MM.1S (cell line): ENCODE results near the gene PHACTR1.

ENCODE experiments used
- DNase-seq: peaks from one replicate; pipeline ENCODE4 v3.0.0-alpha.2; 2015
- H2AFZ ChIP-seq: fragments of 300-600 bp; sonication (generic); 2 replicates; pipeline ENCODE4 v1.6.0; 2016; ENCODE audit warnings: antibody characterized with exemption, low read length
- H3F3A ChIP-seq: fragments of 300-600 bp; sonication (generic); 2 replicates; pipeline ENCODE4 v1.6.1; 2016; ENCODE audit warnings: mild to moderate bottlenecking, antibody characterized with exemption, low read length, moderate library complexity, mixed read lengths; ENCODE audit not compliant: insufficient read depth
- H3K27ac ChIP-seq: fragments of 300-600 bp; sonication (generic); 2 replicates; pipeline ENCODE4 v1.5.1; 2016; ENCODE audit warnings: mild to moderate bottlenecking, low read length
- H3K27me3 ChIP-seq: fragments of 300-600 bp; sonication (generic); replicated peaks from 2 replicates; pipeline ENCODE4 v1.6.0; 2016; ENCODE audit warnings: low read length; ENCODE audit not compliant: insufficient read depth
- H3K36me3 ChIP-seq: fragments of 300-600 bp; sonication (generic); replicated peaks from 2 replicates; pipeline ENCODE4 v1.6.1; 2016; ENCODE audit warnings: mild to moderate bottlenecking, low read length, mixed read lengths; ENCODE audit not compliant: insufficient read depth
- H3K4me1 ChIP-seq: fragments of 300-600 bp; sonication (generic); 2 replicates; pipeline ENCODE4 v1.6.1; 2016; ENCODE audit warnings: low read length, mixed read lengths
- H3K4me2 ChIP-seq: fragments of 300-600 bp; sonication (generic); 2 replicates; pipeline ENCODE4 v1.6.0; 2016; ENCODE audit warnings: low read depth, low read length
- H3K4me3 ChIP-seq: fragments of 300-600 bp; sonication (generic); 2 replicates; pipeline ENCODE4 v1.5.1; 2016; ENCODE audit warnings: low read length, mixed read lengths
- H3K79me2 ChIP-seq: fragments of 300-600 bp; sonication (generic); 2 replicates; pipeline ENCODE4 v1.6.1; 2016; ENCODE audit warnings: mixed run types, low read length, mixed read lengths
- H3K9ac ChIP-seq: fragments of 300-600 bp; sonication (generic); 2 replicates; pipeline ENCODE4 v1.6.1; 2016; ENCODE audit warnings: low read length, mixed read lengths
- H3K9me2 ChIP-seq: fragments of 300-600 bp; sonication (generic); replicated peaks from 2 replicates; pipeline ENCODE4 v1.6.1; 2016; ENCODE audit warnings: mild to moderate bottlenecking, low read length, mixed read lengths; ENCODE audit not compliant: insufficient read depth
- H3K9me3 ChIP-seq: fragments of 300-600 bp; sonication (generic); replicated peaks from 2 replicates; pipeline ENCODE4 v1.6.1; 2016; ENCODE audit warnings: mild to moderate bottlenecking, low read length, mixed read lengths; ENCODE audit not compliant: insufficient read depth
- H4K20me1 ChIP-seq: fragments of 300-600 bp; sonication (generic); 2 replicates; pipeline ENCODE4 v1.6.1; 2016; ENCODE audit warnings: mild to moderate bottlenecking, low read length, moderate library complexity, mixed read lengths; ENCODE audit not compliant: insufficient read depth
- EZH2 ChIP-seq: fragments of 300-600 bp; sonication (generic); optimal IDR thresholded peaks from 2 replicates; pipeline ENCODE3; 2017; ENCODE audit warnings: low read depth, mild to moderate bottlenecking, antibody characterized with exemption, low read length, mixed read lengths
- EZH2phosphoT487 ChIP-seq: fragments of 300-600 bp; sonication (generic); IDR thresholded peaks from 2 replicates; pipeline ENCODE4 v1.6.1; 2018; ENCODE audit warnings: antibody characterized with exemption, low read length
- TF ChIP-seq, protein P1 (sequence below): fragments of 300-600 bp; sonication (generic); IDR thresholded peaks from 2 replicates; pipeline ENCODE4 v1.5.1; 2016; ENCODE audit warnings: antibody characterized with exemption, low read length, mixed read lengths

Gene PHACTR1

DNA sequence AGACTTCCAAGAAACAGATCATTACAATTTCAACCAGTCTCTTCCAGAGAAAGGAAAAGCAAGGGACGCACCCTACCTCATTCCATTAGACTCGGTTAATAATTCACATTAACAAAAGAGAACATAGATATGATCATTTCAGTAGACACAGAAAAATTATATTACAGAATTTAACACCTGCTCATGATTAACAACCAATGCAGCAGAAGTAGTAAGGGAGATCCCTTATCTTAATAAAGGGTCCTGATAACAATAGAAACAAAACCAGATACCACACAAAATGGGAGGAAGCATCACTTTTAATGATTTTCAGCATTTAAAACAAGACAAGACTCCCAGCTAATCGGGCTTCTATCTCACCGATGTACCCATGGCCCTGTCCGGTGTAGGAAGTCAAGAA, 396.8 kb downstream of the PHACTR1 start:
- Histone ChIP-seq H3K4me3 (no peak overlapping the region), H3K4me2 (no peak overlapping the region), H3K27me3 (no peaks in the 10 kb centered on the region)

DNA sequence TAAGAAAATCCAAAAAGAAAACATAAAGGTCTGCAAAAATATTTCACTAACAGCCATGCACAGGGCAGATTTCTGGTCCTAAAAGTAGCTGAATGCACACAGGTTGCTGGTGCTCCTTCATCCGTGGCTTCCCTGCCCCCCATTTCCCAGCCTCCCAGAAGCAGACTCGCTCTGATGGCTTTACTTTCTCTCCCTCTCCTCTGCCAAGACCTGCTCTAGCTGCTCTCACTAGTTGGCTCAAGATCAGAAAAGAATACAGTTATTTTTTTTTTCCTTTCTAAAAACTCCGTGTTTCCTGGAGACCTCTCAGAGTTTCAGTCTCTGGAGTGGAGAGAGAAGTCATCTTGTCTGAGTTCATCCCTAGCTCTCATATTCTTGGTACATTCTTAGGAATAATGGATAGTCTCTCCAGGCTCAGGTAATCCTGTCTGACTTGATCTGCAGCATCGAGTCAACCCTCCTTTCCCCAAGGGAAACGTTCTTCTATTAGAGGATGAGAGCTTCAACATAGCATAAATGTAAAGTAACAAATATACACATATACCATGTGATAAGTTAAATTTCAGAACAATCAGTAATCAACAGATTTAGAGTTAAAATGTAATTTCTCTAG, 397.5 kb downstream of the PHACTR1 start:
- H3K4me2 ChIP-seq = no peak overlapping the region

More for the DNA sequence above, 396.8 kb downstream of the PHACTR1 start:
- H3K9me2 ChIP-seq = no peaks in the 10 kb centered on the region
- H3K4me1 ChIP-seq = no peaks in the 10 kb centered on the region
- no peak overlapping the region for H2AFZ ChIP-seq
- TF ChIP-seq EZH2phosphoT487 (no peak), EZH2 (no peak)
- TF ChIP-seq, protein P1, sequence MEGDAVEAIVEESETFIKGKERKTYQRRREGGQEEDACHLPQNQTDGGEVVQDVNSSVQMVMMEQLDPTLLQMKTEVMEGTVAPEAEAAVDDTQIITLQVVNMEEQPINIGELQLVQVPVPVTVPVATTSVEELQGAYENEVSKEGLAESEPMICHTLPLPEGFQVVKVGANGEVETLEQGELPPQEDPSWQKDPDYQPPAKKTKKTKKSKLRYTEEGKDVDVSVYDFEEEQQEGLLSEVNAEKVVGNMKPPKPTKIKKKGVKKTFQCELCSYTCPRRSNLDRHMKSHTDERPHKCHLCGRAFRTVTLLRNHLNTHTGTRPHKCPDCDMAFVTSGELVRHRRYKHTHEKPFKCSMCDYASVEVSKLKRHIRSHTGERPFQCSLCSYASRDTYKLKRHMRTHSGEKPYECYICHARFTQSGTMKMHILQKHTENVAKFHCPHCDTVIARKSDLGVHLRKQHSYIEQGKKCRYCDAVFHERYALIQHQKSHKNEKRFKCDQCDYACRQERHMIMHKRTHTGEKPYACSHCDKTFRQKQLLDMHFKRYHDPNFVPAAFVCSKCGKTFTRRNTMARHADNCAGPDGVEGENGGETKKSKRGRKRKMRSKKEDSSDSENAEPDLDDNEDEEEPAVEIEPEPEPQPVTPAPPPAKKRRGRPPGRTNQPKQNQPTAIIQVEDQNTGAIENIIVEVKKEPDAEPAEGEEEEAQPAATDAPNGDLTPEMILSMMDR = no peak
- H3K27ac ChIP-seq = no peak overlapping the region
- no peak for DNase-seq
- H3K36me3 ChIP-seq = no peaks in the 10 kb centered on the region
- H3K9ac ChIP-seq = no peak overlapping the region
- no peaks in the 10 kb centered on the region for H3K9me3 ChIP-seq
- no peaks in the 10 kb centered on the region for H4K20me1 ChIP-seq
- H3F3A ChIP-seq = no peaks in the 10 kb centered on the region
- no peaks in the 10 kb centered on the region for H3K79me2 ChIP-seq

DNA sequence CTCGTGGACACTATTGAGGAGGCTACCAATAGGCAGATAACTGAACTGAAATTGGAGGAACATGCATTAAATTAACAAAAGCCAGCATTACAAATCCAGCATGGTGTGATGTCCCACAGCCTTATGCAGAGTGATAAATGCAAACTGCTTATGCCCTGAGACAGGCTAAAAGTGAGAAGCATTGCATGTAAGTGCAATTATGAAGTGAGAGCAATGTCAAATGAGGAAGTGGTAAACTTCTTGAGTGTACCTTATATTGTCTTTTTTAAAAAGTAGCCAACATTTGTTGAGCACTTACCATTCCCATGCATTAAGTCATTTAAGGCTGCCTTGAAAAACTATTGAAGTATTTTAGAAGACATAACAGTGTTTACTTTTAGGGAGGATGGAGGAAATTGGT, 399.6 kb downstream of the PHACTR1 start:
- H3K9me3 ChIP-seq = no peaks in the 10 kb centered on the region
- H3K27ac ChIP-seq = no peak overlapping the region
- no peaks in the 10 kb centered on the region for H3K9me2 ChIP-seq
- no peak overlapping the region for H3K4me2 ChIP-seq
- no peak overlapping the region for H3K9ac ChIP-seq
- H2AFZ ChIP-seq = no peak overlapping the region
- H4K20me1 ChIP-seq = no peaks in the 10 kb centered on the region
- H3F3A ChIP-seq = no peaks in the 10 kb centered on the region
- DNase-seq = no peak
- H3K36me3 ChIP-seq = no peaks in the 10 kb centered on the region
- no peak for TF ChIP-seq EZH2phosphoT487
- TF ChIP-seq, protein P1 = no peak
- TF ChIP-seq EZH2 = no peak
- H3K27me3 ChIP-seq = no peaks in the 10 kb centered on the region
- H3K4me1 ChIP-seq = no peaks in the 10 kb centered on the region
- H3K4me3 ChIP-seq = no peak overlapping the region
- no peaks in the 10 kb centered on the region for H3K79me2 ChIP-seq

More for the DNA sequence above, 397.5 kb downstream of the PHACTR1 start:
- Histone ChIP-seq H3K9me3 (no peaks in the 10 kb centered on the region), H4K20me1 (no peaks in the 10 kb centered on the region), H3K4me1 (no peaks in the 10 kb centered on the region), H3K4me3 (no peak overlapping the region), H3K27ac (no peak overlapping the region), H3K27me3 (no peaks in the 10 kb centered on the region), H3K36me3 (no peaks in the 10 kb centered on the region), H3K9me2 (no peaks in the 10 kb centered on the region), H2AFZ (no peak overlapping the region), H3K9ac (no peak overlapping the region), H3F3A (no peaks in the 10 kb centered on the region), H3K79me2 (no peaks in the 10 kb centered on the region)
- DNase-seq = no peak
- TF ChIP-seq, protein P1 = no peak
- TF ChIP-seq EZH2 (no peak), EZH2phosphoT487 (no peak)
